IMR-90 (cell line): Measurements from ENCODE around the gene RRP15. TPM values are rescaled to one million over a fixed set of nuclear protein-coding genes. Genes with fewer than 3 reads are reported as not detected.

ENCODE experiments used
- ATAC-seq: fragments of 200-7000 bp; cut with Tn5 transposase; 2 replicates; pipeline ENCODE4 v1.9.1; 2020; ENCODE audit warnings: low read depth, mild to moderate bottlenecking, moderate library complexity
- BruUV-seq: library from RNA; stranded (reverse); fragments of 400-500 nt; replicated peaks from 2 replicates; lab custom pipeline; 2021; lab: Mats Ljungman, UMichigan
- CTCF ChIA-PET: fragments of 300-600 bp; formaldehyde crosslinking; extraction: SDS; loops from one replicate; lab custom pipeline; 2021; ENCODE audit warnings: antibody characterized with exemption; lab: Yijun Ruan, JAX
- POLR2A ChIA-PET: fragments of 300-600 bp; sonication (Branson Sonifier 250); formaldehyde crosslinking; loops from one replicate; lab custom pipeline; 2022; ENCODE audit warnings: antibody characterized with exemption; ENCODE audit not compliant: unreplicated experiment; lab: Charles Lee
- DNase-seq: peaks from one replicate; pipeline ENCODE4 v3.0.0; 2013
- H2AFZ ChIP-seq: replicated peaks from 2 replicates; pipeline ENCODE3; 2013; ENCODE audit warnings: low read length, mild to moderate bottlenecking; ENCODE audit not compliant: poor library complexity
- H2AK5ac ChIP-seq: 2 replicates; pipeline ENCODE4 v1.6.1; 2013; ENCODE audit warnings: low read depth, low read length, inconsistent platforms
- H2AK9ac ChIP-seq: replicated peaks from 2 replicates; pipeline ENCODE3; 2013; ENCODE audit warnings: mild to moderate bottlenecking, low read depth, low read length, moderate library complexity; ENCODE audit not compliant: poor library complexity
- H2BK120ac ChIP-seq: 2 replicates; pipeline ENCODE4 v1.6.1; 2013; ENCODE audit warnings: low read depth, low read length, inconsistent platforms
- H2BK15ac ChIP-seq: 3 replicates; pipeline ENCODE4 v1.6.1; 2013; ENCODE audit warnings: low read depth, low read length, inconsistent platforms
- H2BK20ac ChIP-seq: 2 replicates; pipeline ENCODE4 v1.6.1; 2013; ENCODE audit warnings: low read depth, mild to moderate bottlenecking, inconsistent platforms, low read length, moderate library complexity
- H2BK5ac ChIP-seq: 2 replicates; pipeline ENCODE4 v1.6.1; 2013; ENCODE audit warnings: mild to moderate bottlenecking, low read depth, low read length, inconsistent platforms; ENCODE audit not compliant: poor library complexity, severe bottlenecking
- H3K14ac ChIP-seq: replicated peaks from 2 replicates; pipeline ENCODE4 v1.6.1; 2013; ENCODE audit warnings: low read depth, low read length, inconsistent platforms
- H3K18ac ChIP-seq: 2 replicates; pipeline ENCODE4 v1.6.1; 2013; ENCODE audit warnings: low read depth, low read length, control low read depth
- H3K23ac ChIP-seq: 2 replicates; pipeline ENCODE4 v1.6.1; 2013; ENCODE audit warnings: low read depth, low read length, inconsistent platforms
- H3K27ac ChIP-seq: 2 replicates; pipeline ENCODE4 v1.5.1; 2013; ENCODE audit warnings: mild to moderate bottlenecking, control low read depth, low read length; ENCODE audit not compliant: insufficient read depth
- H3K27me3 ChIP-seq: 2 replicates; pipeline ENCODE4 v1.6.1; 2013; ENCODE audit warnings: low read length; ENCODE audit not compliant: control insufficient read depth, insufficient read depth
- H3K36me3 ChIP-seq: 2 replicates; pipeline ENCODE4 v1.6.1; 2013; ENCODE audit warnings: low read length, mixed read lengths; ENCODE audit not compliant: control insufficient read depth, insufficient read depth
- H3K4ac ChIP-seq: 2 replicates; pipeline ENCODE4 v1.6.1; 2013; ENCODE audit warnings: low read depth, low read length, inconsistent platforms
- H3K4me1 ChIP-seq: 2 replicates; pipeline ENCODE4 v1.6.1; 2013; ENCODE audit warnings: low read length, mixed read lengths; ENCODE audit not compliant: control insufficient read depth, insufficient read depth
- H3K4me2 ChIP-seq: 2 replicates; pipeline ENCODE4 v1.6.1; 2013; ENCODE audit warnings: low read depth, mild to moderate bottlenecking, control low read depth, low read length, moderate library complexity
- H3K4me3 ChIP-seq: 2 replicates; pipeline ENCODE4 v1.5.1; 2013; ENCODE audit warnings: low read depth, mild to moderate bottlenecking, control low read depth, low read length, moderate library complexity; ENCODE audit not compliant: insufficient read depth
- H3K56ac ChIP-seq: 2 replicates; pipeline ENCODE4 v1.6.1; 2013; ENCODE audit warnings: low read length, inconsistent platforms; ENCODE audit not compliant: insufficient read depth; ENCODE audit errors: extremely low read depth
- H3K79me1 ChIP-seq, 2 experiments: 2 replicates each; pipeline ENCODE4 v1.6.1; 2013; ENCODE audit warnings: low read length in 2 of 2, inconsistent platforms in 1 of 2, low read depth in 1 of 2
- H3K9ac ChIP-seq: 2 replicates; pipeline ENCODE4 v1.6.1; 2013; ENCODE audit warnings: low read depth, low read length, control low read depth
- H3K9me1 ChIP-seq: 2 replicates; pipeline ENCODE4 v1.6.1; 2013; ENCODE audit warnings: low read length, inconsistent platforms; ENCODE audit not compliant: insufficient read depth
- H3K9me3 ChIP-seq: 2 replicates; pipeline ENCODE4 v1.6.1; 2013; ENCODE audit warnings: low read length; ENCODE audit not compliant: control insufficient read depth, insufficient read depth
- H4K20me1 ChIP-seq: 2 replicates; pipeline ENCODE4 v1.6.1; 2013; ENCODE audit warnings: low read length, inconsistent platforms; ENCODE audit not compliant: insufficient read depth
- H4K5ac ChIP-seq: 2 replicates; pipeline ENCODE4 v1.6.1; 2013; ENCODE audit warnings: mild to moderate bottlenecking, low read depth, low read length, control low read depth
- H4K8ac ChIP-seq, 2 experiments: 2 replicates each; pipeline ENCODE4 v1.6.1; 2013; ENCODE audit warnings: low read depth in 2 of 2, low read length in 2 of 2, control low read depth in 1 of 2, inconsistent platforms in 1 of 2
- H4K91ac ChIP-seq: 2 replicates; pipeline ENCODE4 v1.6.1; 2013; ENCODE audit warnings: low read depth, low read length, inconsistent platforms; ENCODE audit not compliant: insufficient read depth
- BHLHE40 ChIP-seq: fragments of 150-350 bp; IDR thresholded peaks from 2 replicates; pipeline ENCODE4 v1.6.1; 2016; ENCODE audit warnings: mild to moderate bottlenecking, low read depth, low read length
- CEBPB ChIP-seq: IDR thresholded peaks from 2 replicates; pipeline ENCODE4 v1.6.1; 2012; ENCODE audit warnings: low read depth, low read length, improper control_type of control experiment
- CHD1 ChIP-seq: IDR thresholded peaks from 2 replicates; pipeline ENCODE4 v1.6.1; 2012; ENCODE audit warnings: low read depth, low read length, improper control_type of control experiment
- CTCF ChIP-seq: conservative IDR thresholded peaks from 2 replicates; pipeline ENCODE4 v1.5.1; 2012; ENCODE audit warnings: mild to moderate bottlenecking, low read depth, low read length, improper control_type of control experiment
- ELK1 ChIP-seq: fragments of 150-350 bp; IDR thresholded peaks from 2 replicates; pipeline ENCODE4 v1.6.1; 2016; ENCODE audit warnings: low read depth, mild to moderate bottlenecking, low read length, moderate library complexity, borderline replicate concordance
- FOS ChIP-seq: fragments of 150-350 bp; IDR thresholded peaks from 2 replicates; pipeline ENCODE4 v1.6.1; 2016; ENCODE audit warnings: low read depth, low read length
- MAFK ChIP-seq: IDR thresholded peaks from 2 replicates; pipeline ENCODE4 v1.6.1; 2012; ENCODE audit warnings: low read depth, low read length, improper control_type of control experiment
- MAZ ChIP-seq: IDR thresholded peaks from 2 replicates; pipeline ENCODE4 v1.6.1; 2012; ENCODE audit warnings: low read depth, mild to moderate bottlenecking, low read length, improper control_type of control experiment, moderate library complexity, borderline replicate concordance
- MXI1 ChIP-seq: IDR thresholded peaks from 2 replicates; pipeline ENCODE4 v1.6.1; 2012; ENCODE audit warnings: low read depth, mild to moderate bottlenecking, low read length, moderate library complexity, borderline replicate concordance
- NFE2L2 ChIP-seq: fragments of 150-350 bp; IDR thresholded peaks from 2 replicates; pipeline ENCODE4 v1.6.1; 2016; ENCODE audit warnings: low read depth, mild to moderate bottlenecking, low read length
- POLR2A ChIP-seq: IDR thresholded peaks from 2 replicates; pipeline ENCODE4 v1.6.1; 2012; ENCODE audit warnings: mild to moderate bottlenecking, low read depth, low read length
- RAD21 ChIP-seq: IDR thresholded peaks from 2 replicates; pipeline ENCODE4 v1.6.1; 2012; ENCODE audit warnings: low read length, improper control_type of control experiment
- RFX5 ChIP-seq: IDR thresholded peaks from 2 replicates; pipeline ENCODE4 v1.8.0; 2012; ENCODE audit warnings: low read depth, mild to moderate bottlenecking, low read length, moderate library complexity
- SMC3 ChIP-seq: fragments of 150-350 bp; IDR thresholded peaks from 2 replicates; pipeline ENCODE4 v1.6.1; 2016; ENCODE audit warnings: low read depth, mild to moderate bottlenecking, antibody characterized with exemption, low read length, moderate library complexity
- USF2 ChIP-seq: fragments of 150-350 bp; IDR thresholded peaks from 2 replicates; pipeline ENCODE4 v1.6.1; 2017; ENCODE audit warnings: mild to moderate bottlenecking, antibody characterized with exemption, low read length, low read depth
- WGBS, 2 experiments: methylation state at CpG; one replicate each; pipeline versions ENCODE4 v1.1.5 to v1.1.7; 2013; ENCODE audit warnings: missing lambda C conversion rate in 2 of 2; ENCODE audit not compliant: insufficient read length in 1 of 2; ENCODE audit errors: extremely low coverage in 2 of 2; 5-methylcytosine and 5-hydroxymethylcytosine counted together
- dilution Hi-C: fragments of 300-500 bp; cut with HindIII; formaldehyde crosslinking; loops from one replicate; pipeline ENCODE4 v1.14.3; 2018; ENCODE audit warnings: low sequenced_read_pairs; ENCODE audit not compliant: unreplicated experiment
- in situ Hi-C: fragments of 300-500 bp; cut with MboI; formaldehyde crosslinking; loops from 3 replicates; pipeline ENCODE4 v1.14.3; 2019; ENCODE audit warnings: low sequenced_read_pairs, inconsistent platforms, mixed read lengths
- intact Hi-C: fragments of 100-400 bp; cut with micrococcal nuclease; formaldehyde crosslinking; loops from 2 replicates; pipeline ENCODE4 v1.10.0; 2022
- polyA plus RNA-seq, 3 experiments: library from polyadenylated mRNA; depleted of rRNA; stranded (reverse); fragments of >200 nt; gene quantifications; 2 replicates each; pipeline ENCODE4 v1.2.3, GENCODE V29; 2012; ENCODE audit warnings: low replicate concordance in 1 of 3
- total RNA-seq: library from RNA; depleted of rRNA; stranded (reverse); fragments of >200 nt; gene quantifications from 2 replicates; pipeline ENCODE4 v1.2.3, GENCODE V29; 2012

RRP15 gene
- total and polyA plus RNA-seq, 2 of the 4 experiments (the other 2 are of a cell fraction) = 3.1 to 4.1 TPM

- 93% methylated on average over 4 of the region's 5 CpGs; no CpG with 5 or more reads in 1 of the 2 experiments for WGBS, 2 experiments
- Histone ChIP-seq H3K9ac (no peak overlapping the region), H3K4me3 (no peak overlapping the region), H3K4me1 (peaks cover 35% of the 10 kb centered on the region), H2BK15ac (peak overlapping the region; percentile 34; the same call in 1 of the 3 replicates), H3K56ac (no peak overlapping the region), H2AK9ac (no peak overlapping the region), H2BK5ac (no peak overlapping the region), H3K27ac (no peak overlapping the region), H3K79me1 (peaks cover 8 to 12% of the 10 kb centered on the region in 2 experiments; a peak in 3 of 4 replicates), H2AFZ (no peak overlapping the region), H4K5ac (no peak overlapping the region), H4K20me1 (peaks cover 4% of the 10 kb centered on the region), H2AK5ac (peak overlapping the region; percentile 42; the same call in 1 of the 2 replicates), H4K91ac (peak overlapping the region; percentile 9; the same call in 1 of the 2 replicates), H2BK120ac (peak overlapping the region; percentile 10; the same call in 1 of the 2 replicates), H3K18ac (no peak overlapping the region), H3K9me3 (no peaks in the 10 kb centered on the region), H3K27me3 (no peaks in the 10 kb centered on the region), H3K4ac (peak overlapping the region; percentile 27; the same call in 1 of the 2 replicates), H4K8ac (0 out of 4 replicates have a peak overlapping the region, but pooled peaks of 1 of the 2 experiments have one; percentile 47), H3K23ac (no peak overlapping the region), H2BK20ac (no peak overlapping the region), H3K4me2 (no peak overlapping the region), H3K36me3 (peaks cover 1% of the 10 kb centered on the region; the same call in 1 of the 2 replicates), H3K14ac (peak overlapping the region; percentile 50; the same call in 1 of the 2 replicates), H3K9me1 (peaks cover 23% of the 10 kb centered on the region)
- intact Hi-C loops = no loop called here
- ChIA-PET CTCF (no interaction called here), POLR2A (no interaction called here)
- dilution Hi-C loops = no loop called here
- no TSS peak for BruUV-seq
- DNase-seq (peak; percentile 55), ATAC-seq (no peak)
- in situ Hi-C loops = no loop called here
- TF ChIP-seq MXI1 (no peak), FOS (no peak), CTCF (no peak), SMC3 (no peak), RFX5 (no peak), USF2 (no peak), MAZ (no peak), CHD1 (no peak), RAD21 (no peak), POLR2A (no peak), BHLHE40 (no peak), CEBPB (no peak), ELK1 (no peak), NFE2L2 (no peak), MAFK (no peak)
Observed at GRCh38 chr1:218366322-218367052, 81.4 kb downstream of the RRP15 start.
